NCI-H748 (cell line): ENCODE results near the gene IRGC.
A peak's percentile ranks its signal among the peaks of the same experiment; 100 is the strongest.
"Not testable (repeated sequence)": the region's sequence is repeated elsewhere in the genome, so short reads cannot be mapped to it uniquely, and the experiment has no call there.

Experiments
- DNase-seq: peaks from one replicate; lab custom pipeline; 2025; ENCODE audit not compliant: unreplicated experiment; lab: John Stamatoyannopoulos, UW

Gene IRGC

DNA sequence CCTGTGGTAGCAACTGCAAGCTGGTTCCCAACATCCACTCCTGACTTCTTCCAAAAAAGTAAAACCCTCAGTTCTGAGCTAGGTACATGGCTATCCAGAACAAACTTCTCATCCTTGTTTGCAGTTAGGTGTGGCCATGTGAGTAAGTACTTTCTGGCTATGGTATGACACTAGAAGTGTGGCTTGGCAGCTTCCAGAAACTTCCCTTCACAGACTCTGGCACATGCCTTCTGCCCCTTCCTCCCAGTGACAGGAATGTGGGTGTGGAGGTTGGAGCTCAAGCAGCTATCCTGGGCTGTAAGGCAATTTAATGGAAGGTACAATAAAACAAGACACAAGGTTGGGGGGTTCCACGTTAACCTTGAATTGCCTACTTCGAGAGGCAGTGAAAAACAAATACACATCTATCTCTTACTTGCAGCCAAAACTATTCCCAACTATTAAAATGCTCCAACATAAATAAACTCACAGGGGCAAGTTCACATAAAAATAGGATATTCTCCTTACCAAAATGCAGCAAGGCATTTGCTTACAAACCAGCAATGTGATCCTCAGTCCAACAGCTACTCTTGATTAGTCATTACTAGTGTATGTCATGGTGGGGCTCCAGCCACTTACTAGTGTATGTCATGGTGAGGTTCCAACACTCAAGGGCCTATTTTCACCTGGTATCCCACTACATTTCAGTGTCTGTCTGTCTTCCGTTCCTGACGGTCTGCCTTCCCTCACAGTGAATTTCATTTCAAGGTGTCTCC lies 35.8 kb downstream of the IRGC start:
- DNase-seq: no peak

DNA sequence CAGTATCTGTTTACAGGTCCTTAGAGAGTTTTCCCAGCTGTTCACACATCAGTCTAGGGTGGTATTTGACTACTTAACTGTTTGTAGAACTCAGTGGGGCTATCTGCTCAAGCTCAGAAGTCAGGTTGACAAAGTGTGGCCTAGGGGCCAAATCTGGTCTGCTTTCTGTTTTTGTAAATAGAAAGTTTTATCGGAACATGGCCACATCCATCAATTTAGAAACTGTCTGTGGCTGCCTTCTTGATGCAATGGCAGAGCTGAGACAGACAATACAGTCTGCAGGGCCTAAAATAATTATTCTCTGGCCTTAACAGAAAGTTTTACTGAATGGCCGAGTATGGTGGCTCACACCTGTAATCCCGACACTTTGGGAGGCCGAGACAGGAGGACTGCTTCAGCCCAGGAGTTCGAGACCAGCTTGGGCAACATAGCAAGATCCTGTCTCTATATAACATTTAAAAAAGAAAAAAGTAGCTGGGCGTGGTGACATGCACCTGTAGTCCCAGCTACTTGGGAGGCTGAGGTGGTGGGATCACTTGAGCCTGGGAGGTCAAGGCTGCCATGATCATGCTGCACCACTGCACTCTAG lies 36.5 kb downstream of the IRGC start:
- DNase-seq: no peak

DNA sequence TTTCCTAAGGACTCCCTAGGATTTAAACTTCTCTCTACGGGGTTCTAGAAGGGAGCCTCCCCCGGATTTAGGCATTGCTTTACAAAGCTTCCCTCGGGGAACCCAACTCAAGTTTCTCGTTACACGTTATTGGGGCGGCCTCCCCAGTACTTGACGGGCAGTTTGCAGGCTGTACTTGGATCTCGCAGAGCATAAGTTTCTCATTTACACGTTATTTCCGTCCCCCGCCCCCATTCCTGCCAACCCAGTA lies 38.3 kb downstream of the IRGC start:
- no peak for DNase-seq

DNA sequence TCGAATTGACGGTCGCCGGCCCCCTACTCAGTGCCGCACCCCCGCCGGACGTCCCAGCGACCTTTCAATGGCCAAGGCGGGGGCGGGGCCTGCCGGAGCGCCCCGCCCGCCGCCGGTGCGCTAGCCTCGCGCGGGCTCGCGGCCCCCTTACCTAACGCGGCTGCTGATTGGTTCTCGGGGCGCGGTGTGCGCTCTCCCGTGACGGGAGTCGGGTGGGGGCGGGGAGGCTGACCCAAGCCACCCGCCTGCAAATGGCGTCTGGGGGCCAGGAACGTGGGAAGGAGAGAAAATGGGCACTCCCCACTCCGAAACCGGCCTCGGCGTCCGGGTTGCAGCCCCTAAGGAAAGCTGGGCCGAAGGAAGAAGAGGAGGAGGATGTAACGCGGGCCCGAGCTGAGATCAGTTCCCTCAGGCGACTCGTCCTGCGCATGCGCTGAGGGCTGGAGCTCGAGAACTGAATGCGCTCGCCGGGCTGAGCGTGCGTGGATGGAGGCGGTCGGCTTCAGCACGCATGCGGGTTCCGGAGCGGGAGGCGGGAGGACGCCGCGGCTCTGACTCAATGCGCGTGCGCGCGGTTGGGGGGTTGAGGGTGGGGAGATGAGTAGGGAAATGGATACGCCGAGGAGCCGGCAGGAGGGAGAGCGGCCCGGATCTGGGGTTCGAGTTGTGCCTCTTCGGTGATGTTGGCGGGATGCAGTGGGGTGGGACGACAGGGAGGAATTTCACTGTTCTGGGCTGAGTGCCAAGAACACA lies 38.8 kb downstream of the IRGC start, which contains the start of gene SMG9:
Gene SMG9 (minus strand): TSS at position 460 of the 753 bp plus-strand sequence. CDS start 4,221 bp downstream, outside the sequence.
- DNase-seq: peak; percentile 98

DNA sequence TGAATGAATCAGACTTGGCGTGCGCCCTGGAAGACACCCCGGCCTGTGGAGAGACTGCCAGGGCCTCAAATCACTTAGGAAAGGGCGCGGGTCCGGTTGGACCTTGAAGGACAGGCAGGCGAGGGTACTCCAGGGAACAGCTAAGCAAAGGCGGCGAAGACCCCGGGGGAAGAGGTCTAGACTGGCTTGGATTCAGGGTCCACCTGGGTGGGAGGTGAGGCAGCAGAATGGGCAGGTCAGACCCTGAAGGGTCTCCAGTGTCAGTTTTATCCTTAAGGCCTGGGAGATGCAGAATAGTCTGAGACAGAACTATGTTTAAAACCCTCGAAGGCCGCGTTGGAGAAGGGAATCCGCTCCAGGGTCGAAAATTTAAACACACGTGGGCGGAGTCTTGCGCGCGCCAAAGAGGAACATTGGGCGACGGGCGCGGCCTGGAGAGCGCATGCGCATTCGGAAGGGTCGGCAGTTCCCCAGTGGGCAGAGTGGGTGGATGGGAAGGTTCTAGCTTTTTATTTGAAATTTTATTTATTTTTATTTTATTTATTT lies 39.5 kb downstream of the IRGC start:
- DNase-seq: peak; percentile 88

DNA sequence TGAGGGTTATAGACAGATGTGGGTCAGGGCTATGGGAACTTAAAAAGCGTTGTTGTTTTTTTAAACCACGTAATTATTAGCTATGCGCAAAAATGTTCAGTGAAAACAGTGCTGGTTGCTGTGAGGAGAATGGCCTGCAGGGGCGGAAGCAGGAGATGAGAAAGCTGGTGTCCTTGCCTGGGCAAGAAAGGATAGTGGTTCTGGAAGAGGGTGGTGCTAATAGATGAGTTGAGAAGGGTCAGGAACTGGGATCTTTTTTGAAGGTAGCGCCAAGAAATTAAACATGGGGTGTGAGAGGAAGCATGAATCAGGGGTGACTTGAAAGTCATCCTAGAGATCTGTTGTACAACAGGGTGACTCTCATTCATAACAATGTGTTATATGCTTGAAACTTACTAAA lies 43.6 kb downstream of the IRGC start:
- DNase-seq: no peak

DNA sequence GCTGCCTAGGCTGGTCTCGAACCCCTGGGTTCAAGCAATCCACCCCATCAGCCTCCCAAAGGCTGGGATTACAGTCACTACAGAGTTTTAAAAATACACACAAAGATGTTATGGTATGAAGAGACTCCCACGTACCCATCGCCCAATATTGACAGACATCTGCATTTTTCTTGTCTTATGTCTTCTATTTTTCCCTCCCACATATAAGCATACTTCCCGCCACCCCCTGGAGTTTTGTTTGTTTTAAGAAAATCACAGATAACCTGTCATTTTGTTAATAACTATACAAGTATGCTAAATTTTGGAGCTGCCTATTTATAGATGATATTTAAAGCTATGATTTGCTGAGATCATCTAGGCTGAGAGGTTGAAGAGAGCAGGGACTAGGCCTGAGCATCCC lies 45.1 kb downstream of the IRGC start:
- no peak for DNase-seq

DNA sequence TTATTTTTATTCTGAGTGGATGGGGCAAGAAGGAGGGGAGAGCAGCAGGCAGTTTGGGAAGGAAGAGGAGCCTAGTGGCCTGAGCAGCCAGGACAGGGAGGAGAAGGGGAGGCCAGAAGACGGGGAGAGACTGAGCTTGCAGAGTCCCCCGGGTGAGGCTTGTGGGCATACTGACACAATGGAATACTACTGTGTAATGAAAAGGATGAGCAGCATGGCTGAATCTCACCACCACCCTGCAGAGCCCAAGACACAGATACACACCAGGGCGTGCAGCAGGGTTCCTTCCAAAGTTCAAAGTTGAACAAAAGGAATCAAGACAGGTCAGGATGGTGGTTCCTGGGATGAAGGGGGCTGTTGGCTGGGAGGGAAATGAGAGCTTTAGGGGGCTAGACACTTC lies 46.9 kb downstream of the IRGC start:
- DNase-seq: no peak

DNA sequence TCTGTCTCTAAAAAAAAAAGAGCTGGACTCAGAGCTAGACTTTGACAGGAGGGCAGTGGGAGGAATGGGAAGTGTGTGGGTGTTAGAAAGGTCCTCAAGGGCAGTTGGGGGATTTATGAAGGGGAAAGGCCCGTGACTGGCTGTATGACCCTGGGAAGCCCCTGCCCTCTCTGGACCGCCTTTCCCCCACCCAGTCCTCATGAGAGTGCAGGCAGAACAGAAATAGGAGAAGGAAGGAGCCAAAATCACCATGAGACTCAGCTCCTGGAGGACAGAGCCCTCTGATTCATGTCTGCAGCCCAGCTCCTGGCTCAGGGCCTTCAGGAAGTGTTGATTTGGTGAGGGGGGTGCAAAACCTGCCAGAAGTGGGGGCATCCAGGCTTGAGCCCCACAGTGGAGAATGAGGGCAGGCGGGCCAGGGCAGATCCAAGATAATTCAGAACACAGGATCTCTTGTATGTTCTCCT lies 47.6 kb downstream of the IRGC start:
- no peak for DNase-seq

DNA sequence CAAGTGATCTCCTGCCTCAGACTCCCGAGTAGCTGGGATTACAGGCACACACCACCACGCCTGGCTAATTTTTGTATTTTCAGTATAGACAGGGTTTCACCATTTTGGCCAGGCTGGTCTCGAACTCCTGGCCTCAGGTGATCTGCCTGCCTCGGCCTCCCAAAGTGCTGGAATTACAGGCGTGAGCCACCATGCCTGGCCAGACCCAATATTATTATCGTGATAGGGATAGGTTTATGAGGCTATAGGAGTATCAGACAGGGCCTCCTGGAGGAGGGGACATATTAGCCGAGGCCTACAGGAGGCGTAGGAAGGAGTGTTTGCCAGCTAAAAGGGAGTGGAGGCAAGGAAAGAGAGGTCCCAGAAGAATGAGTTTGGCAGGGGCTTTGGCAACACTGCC lies 48.8 kb downstream of the IRGC start:
- not testable (repeated sequence) for DNase-seq

DNA sequence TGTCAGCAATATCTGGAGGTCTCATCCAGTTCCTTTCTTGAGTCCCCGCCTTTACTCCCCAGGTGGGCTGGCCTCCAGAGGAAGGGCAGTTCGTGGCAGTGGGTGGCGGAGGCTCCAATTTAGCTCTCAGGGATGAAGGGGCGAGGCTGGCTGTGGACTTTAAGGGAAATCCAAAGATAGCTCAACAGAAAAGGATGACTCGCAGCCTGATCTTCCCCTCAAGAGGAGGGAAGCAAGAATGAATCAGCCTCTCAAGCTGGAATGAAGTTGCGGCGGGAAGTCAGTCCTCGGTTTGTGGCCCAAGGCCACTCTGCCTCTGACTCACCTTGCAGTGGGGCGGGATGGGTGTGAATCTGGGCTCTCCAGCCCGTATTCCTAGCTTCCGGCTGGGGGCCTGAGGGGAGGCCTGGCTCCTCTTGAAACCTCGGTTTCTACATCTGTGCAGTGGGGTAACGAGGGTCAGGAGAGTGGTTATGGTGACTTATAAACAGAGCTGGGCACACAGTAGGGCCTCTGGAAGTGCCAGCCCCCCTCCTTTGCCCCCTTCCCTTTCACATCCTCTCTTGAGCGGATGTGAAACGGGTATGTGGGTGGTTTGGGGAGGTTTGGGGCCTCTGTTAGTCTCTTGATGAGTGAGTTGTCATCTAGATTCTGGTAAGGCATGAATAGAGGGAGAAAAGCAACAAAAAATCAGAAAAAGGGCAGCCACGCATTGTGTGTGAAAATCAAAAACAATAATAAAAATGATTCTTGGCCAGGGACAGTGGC lies 49.4 kb downstream of the IRGC start:
- no peak for DNase-seq

DNA sequence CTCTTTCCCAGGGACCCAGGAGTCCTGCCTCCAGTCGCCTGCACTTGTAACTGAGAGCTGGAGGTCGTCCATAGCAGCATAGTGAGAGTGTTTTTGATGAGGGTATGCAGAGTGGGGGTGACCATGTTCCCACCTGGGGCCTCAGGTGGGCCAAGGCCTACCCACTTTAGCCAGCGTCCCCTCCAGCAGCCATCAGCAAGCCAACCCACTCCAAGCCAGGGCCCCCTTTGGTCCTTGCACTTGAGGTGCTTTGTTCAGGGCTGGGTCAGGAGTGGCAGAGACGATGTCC lies 50.8 kb downstream of the IRGC start:
- DNase-seq: no peak

DNA sequence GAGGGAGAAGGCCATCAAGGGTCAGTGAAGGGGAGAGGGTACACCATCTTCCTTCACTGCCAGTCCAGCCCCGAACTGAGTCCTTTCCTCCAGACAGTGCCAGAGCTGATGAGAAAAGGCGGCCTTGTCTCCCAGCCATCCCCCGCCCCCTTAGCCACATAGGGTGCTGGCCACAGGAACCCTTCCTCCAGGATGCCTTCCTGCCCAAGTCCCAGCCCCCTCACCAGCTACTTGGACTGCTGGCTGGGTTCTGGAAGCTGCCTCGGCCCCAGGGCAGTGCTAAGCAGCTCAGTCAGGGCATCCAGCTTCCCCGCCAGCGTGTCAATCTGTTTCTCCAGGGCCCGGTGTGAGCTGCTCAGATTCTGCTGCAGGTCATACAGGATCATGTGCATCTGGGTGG lies 51.4 kb downstream of the IRGC start:
- no peak for DNase-seq

DNA sequence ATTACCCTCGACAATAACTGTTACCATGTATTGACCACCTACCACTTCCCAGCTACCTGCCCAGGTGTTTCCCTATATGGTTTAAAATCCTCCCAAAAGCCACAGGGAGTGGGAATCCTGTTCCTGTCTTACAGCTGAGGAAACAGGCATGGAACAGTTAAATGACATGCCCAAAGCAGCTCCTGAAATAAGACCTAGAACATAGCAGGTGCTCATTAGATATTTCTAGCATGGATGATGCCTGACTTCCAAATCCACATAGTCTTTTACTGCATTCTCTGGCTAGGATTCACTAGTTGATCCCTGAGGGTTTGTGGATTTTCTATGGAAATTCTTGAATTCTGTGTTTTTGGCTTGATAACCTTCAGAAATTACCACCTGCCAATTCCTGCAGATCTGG lies 51.9 kb downstream of the IRGC start:
- DNase-seq: no peak

DNA sequence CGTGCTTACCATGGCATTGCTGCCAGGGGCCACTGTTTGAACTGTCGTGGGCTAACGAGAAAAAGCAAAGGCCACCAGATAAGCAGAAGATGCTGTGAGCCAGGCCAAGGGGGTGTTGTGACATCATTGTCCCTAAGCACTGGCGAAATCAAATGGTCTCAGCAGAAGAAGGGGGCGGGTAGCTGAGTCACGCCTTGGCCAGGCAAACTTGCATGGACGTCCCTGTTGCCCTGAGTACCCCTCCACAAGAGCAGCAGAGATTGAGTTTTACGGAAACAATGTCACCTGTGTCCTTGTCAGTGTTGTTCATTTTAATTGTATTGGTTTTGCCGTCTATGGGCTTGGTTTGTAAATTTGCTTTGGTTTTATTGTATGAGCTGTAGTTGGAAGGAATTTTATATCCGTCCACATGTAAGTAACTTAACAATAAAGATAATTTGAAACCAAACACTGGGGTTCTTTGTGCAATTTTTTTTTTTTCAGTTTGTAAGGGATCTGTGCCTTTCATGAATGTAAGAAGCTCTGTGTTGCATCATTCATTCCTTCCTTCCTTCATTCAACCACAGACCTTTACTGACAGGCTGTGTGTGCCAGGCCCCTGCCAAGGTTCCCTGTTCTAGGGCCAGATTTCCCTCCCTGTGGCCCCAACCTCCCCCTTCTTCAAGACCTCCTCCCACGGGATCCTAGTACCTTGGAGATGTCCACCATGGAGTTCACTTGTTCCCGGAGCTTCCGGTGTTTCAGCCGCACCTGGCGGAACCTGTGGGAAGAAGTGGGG lies 52.6 kb downstream of the IRGC start:
- no peak for DNase-seq

DNA sequence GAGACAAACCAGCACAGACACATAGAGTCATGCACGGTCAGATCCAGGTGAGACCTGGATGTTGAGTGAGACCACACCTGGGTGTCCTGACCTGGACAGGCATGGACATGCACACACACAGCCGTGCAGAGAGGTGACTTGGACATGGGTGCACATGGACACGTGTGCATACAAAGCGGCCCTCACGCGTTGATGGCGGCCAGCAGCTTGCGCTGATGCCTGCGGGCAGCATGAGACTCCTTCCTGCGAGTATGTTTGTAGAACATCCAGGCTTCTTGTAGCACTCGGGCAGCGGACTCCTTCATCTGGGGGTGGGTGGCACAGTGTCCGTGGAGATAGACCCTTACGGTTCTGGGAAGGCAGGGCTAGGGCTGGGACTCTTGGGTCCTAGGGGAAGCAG lies 53.4 kb downstream of the IRGC start:
- no peak for DNase-seq
